ENCODE results near the gene GNPTG. TPM values are rescaled to one million over a fixed set of nuclear protein-coding genes. Genes with fewer than 3 reads are reported as not detected.

GNPTG gene
- total RNA-seq, 2 donors from 2014 or later = 31.8 to 46.7 TPM

DNA sequence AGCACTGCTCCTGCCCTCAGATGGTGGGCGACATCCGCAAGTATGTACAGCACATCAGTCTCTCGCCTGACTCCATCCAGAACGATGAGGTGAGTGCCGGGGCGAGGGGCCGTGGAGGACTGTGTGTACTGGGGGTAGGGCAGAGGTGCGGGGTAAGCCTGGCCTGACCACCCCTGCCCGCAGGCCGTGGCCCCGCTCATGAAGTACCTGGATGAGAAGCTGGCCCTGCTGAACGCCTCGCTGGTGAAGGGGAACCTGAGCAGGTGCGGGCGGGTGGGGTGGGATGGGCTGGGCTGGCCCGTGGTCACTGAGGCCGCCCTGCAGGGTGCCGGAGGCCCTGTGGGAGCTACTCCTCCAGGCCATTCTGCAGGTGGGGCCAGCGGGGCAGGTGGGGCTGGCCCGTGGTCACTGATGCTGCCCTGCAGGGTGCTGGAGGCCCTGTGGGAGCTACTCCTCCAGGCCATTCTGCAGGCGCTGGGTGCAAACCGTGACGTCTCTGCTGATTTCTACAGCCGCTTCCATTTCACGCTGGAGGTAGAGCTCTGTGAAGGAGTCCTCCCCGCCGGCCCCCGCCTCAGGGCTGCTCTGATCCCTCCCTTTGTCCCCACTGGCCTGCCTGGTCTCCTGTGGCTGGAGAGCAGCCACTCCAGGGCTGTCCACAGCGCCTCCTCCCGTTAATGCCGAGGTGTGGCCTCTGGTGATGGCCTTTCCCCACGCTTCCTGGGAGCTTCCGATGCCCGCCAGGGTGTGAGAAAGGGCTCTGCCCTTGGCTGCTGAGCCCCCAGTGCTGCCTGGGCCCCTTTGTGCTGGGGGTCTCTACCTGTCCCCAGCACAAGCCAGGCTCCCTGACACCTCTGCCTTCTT is 5.1 kb upstream of the GNPTG start:
- no peak for DNase-seq (ENCODE audit: low spot score)
- no peaks in the 10 kb centered on the region for H3K9me3 ChIP-seq
- H3K4me1 ChIP-seq = peaks cover 0 to 23% of the 10 kb centered on the region in 2 donors
- H3K4me3 ChIP-seq = no peak overlapping the region
- TF ChIP-seq, protein P1, sequence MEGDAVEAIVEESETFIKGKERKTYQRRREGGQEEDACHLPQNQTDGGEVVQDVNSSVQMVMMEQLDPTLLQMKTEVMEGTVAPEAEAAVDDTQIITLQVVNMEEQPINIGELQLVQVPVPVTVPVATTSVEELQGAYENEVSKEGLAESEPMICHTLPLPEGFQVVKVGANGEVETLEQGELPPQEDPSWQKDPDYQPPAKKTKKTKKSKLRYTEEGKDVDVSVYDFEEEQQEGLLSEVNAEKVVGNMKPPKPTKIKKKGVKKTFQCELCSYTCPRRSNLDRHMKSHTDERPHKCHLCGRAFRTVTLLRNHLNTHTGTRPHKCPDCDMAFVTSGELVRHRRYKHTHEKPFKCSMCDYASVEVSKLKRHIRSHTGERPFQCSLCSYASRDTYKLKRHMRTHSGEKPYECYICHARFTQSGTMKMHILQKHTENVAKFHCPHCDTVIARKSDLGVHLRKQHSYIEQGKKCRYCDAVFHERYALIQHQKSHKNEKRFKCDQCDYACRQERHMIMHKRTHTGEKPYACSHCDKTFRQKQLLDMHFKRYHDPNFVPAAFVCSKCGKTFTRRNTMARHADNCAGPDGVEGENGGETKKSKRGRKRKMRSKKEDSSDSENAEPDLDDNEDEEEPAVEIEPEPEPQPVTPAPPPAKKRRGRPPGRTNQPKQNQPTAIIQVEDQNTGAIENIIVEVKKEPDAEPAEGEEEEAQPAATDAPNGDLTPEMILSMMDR (IDR thresholded peaks at IDR 0.05) = no peak
- no peaks in the 10 kb centered on the region for H3K27me3 ChIP-seq
- H3K36me3 ChIP-seq = peaks cover 24% of the 10 kb centered on the region
- H3K27ac ChIP-seq = no peak overlapping the region

DNA sequence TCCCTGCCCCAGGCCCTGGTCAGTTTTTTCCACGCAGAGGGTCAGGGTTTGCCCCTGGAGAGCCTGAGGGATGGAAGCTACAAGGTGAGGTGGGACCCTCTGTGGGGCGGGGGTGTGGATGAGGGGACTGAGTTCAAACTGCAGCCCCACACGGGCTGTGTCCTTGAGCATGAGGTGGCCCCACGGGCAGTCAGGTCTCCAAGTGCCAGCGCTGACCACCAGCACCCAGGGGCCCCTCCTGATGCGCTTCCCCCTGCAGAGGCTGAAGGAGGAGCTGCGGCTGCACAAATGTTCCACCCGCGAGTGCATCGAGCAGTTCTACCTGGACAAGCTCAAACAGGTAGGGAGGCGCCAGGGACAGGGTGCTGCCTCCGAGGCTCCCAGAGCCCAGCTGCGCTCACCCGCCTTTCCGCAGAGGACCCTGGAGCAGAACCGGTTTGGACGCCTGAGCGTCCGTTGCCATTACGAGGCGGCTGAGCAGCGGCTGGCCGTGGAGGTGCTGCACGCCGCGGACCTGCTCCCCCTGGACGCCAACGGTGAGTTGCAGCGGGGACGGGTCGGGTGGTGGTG is 4.4 kb upstream of the GNPTG start:
- Histone ChIP-seq H3K9me3 (no peaks in the 10 kb centered on the region), H3K27me3 (no peaks in the 10 kb centered on the region), H3K4me3 (no peak overlapping the region), H3K27ac (no peak overlapping the region), H3K4me1 (peaks cover 0 to 26% of the 10 kb centered on the region in 2 donors), H3K36me3 (peaks cover 24% of the 10 kb centered on the region)
- no peak for DNase-seq (ENCODE audit: low spot score)
- TF ChIP-seq, protein P1 (IDR thresholded peaks at IDR 0.05) = no peak

DNA sequence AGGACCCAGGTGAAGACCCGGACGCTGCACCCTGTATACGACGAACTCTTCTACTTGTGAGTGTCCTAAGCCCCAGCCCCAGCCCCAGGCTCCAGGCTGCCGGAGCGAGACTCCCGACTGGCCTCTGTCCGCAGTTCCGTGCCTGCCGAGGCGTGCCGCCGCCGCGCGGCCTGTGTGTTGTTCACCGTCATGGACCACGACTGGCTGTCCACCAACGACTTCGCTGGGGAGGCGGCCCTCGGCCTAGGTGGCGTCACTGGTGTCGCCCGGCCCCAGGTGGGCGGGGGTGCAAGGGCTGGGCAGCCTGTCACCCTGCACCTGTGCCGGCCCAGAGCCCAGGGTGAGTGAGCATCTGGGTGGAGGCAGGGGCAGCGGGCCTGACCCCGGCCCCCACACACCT is 3.8 kb upstream of the GNPTG start:
- Histone ChIP-seq H3K4me3 (no peak overlapping the region), H3K27me3 (no peaks in the 10 kb centered on the region), H3K9me3 (no peaks in the 10 kb centered on the region), H3K27ac (no peak overlapping the region), H3K4me1 (peaks cover 0 to 26% of the 10 kb centered on the region in 2 donors), H3K36me3 (peaks cover 24% of the 10 kb centered on the region)
- TF ChIP-seq, protein P1 (IDR thresholded peaks at IDR 0.05) = no peak
- DNase-seq (ENCODE audit: low spot score) = no peak

DNA sequence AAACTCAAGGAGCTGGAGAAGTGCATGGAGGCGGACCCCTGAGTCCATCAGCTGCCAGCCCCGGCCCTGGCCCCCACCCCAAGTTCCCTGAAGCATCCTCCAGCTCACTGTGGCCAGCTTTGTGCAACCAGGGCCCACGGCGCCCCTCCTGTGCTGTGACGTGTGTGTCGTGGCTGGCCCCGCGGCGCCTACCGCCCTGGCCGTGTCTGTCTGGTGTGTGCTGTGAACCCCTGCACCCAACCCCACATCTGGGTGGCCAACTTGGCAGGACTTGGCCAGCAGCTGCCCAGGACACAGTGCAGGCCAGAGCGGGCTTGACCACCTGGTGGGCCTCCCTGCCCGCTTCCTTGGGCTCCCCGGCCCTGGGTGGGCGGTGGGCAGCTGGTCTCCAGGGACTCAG is 3.3 kb upstream of the GNPTG start:
- Histone ChIP-seq H3K27me3 (no peaks in the 10 kb centered on the region), H3K36me3 (peaks cover 24% of the 10 kb centered on the region), H3K9me3 (no peaks in the 10 kb centered on the region), H3K27ac (no peak overlapping the region), H3K4me3 (no peak overlapping the region), H3K4me1 (peaks cover 0 to 31% of the 10 kb centered on the region in 2 donors)
- no peak for DNase-seq (ENCODE audit: low spot score)
- TF ChIP-seq, protein P1 (IDR thresholded peaks at IDR 0.05) = no peak

DNA sequence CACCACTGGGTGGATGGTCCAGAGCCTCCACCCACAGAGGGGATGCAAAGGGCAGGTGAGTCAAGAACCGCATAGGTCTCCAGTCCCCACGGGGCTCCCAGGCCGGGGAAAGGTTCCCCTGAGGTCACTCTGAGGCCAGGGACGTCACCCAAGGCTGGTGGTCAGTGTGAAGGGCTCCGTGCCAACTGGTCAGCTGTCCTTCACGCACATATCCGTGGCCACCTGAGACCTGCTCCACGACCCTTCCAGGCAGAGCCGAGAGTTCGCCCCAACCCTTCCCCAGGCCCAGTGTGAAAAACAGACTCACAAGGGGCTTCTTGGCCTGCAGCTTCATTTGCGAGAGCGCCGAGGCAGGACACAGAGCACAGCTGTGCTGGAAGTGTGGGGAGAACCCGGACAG is 2.8 kb upstream of the GNPTG start:
- Histone ChIP-seq H3K9me3 (no peaks in the 10 kb centered on the region), H3K4me3 (no peak overlapping the region), H3K27me3 (no peaks in the 10 kb centered on the region), H3K27ac (no peak overlapping the region), H3K36me3 (peaks cover 24% of the 10 kb centered on the region), H3K4me1 (peaks cover 0 to 34% of the 10 kb centered on the region in 2 donors)
- no peak for DNase-seq (ENCODE audit: low spot score)
- TF ChIP-seq, protein P1 (IDR thresholded peaks at IDR 0.05) = no peak

Measured in right atrium auricular region (tissue), 2 donors.